Omental fat pad (tissue), 4 donors: ENCODE data around the gene ISCA2. TPM values are rescaled to one million over a fixed set of nuclear protein-coding genes. Genes with fewer than 3 reads are reported as not detected.

Source experiments
- ATAC-seq: fragments of 150-250 bp; one replicate; pipeline ENCODE4 v1.9.1; 2016; ENCODE audit warnings: mild to moderate bottlenecking, moderate library complexity; ENCODE audit not compliant: low FRiP score
- DNase-seq: peaks from one replicate; pipeline ENCODE4 v3.0.0-alpha.2; 2019; ENCODE audit warnings: low spot score
- CTCF ChIP-seq, 3 donors: fragments of 450-650 bp; IDR thresholded peaks; one replicate each; pipeline ENCODE4 v1.5.1; 2016 to 2017; ENCODE audit warnings: antibody characterized with exemption in 3 of 3, mild to moderate bottlenecking in 3 of 3, moderate library complexity in 2 of 3
- total RNA-seq, 4 donors: library from RNA; depleted of rRNA; stranded (reverse); fragments of >200 nt; gene quantifications; one replicate each; pipeline ENCODE4 v1.1.0, GENCODE V29; 2016

ISCA2 gene
- total RNA-seq, 4 donors from 2014 or later, result 7.0 to 11.2 (median 9.2) TPM

- no peak for TF ChIP-seq CTCF (IDR thresholded peaks at IDR 0.05)
- ATAC-seq (no peak), DNase-seq (no peak)
Measured at GRCh38 chr14:74474376-74474775, 19.2 kb upstream of the ISCA2 start.

GRCh38 chr14:74475678-74476077 is 17.9 kb upstream of the ISCA2 start:
- TF ChIP-seq CTCF (IDR thresholded peaks at IDR 0.05), result no peak
- ATAC-seq, result peak; percentile 69

GRCh38 chr14:74476107-74476506 is 17.5 kb upstream of the ISCA2 start:
- no peak for ATAC-seq
- no peak for DNase-seq
- TF ChIP-seq CTCF (IDR thresholded peaks at IDR 0.05), result no peak

More at GRCh38 chr14:74475678-74476077, 17.9 kb upstream of the ISCA2 start:
- DNase-seq, result no peak

- no peak for TF ChIP-seq CTCF (IDR thresholded peaks at IDR 0.05)
- DNase-seq, result no peak
- ATAC-seq, result no peak
Measured at GRCh38 chr14:74476607-74477006, 17.0 kb upstream of the ISCA2 start.

- TF ChIP-seq CTCF (IDR thresholded peaks at IDR 0.05), result no peak
- ATAC-seq, result no peak
- DNase-seq, result no peak
Measured at GRCh38 chr14:74478996-74479635, 14.4 kb upstream of the ISCA2 start.

- DNase-seq, result no peak
- TF ChIP-seq CTCF (IDR thresholded peaks at IDR 0.05), result no peak
Measured at GRCh38 chr14:74480046-74480445, 13.5 kb upstream of the ISCA2 start.

GRCh38 chr14:74482571-74482970 is 11.0 kb upstream of the ISCA2 start:
- no peak for ATAC-seq
- TF ChIP-seq CTCF (IDR thresholded peaks at IDR 0.05), result no peak
- no peak for DNase-seq

More at GRCh38 chr14:74480046-74480445, 13.5 kb upstream of the ISCA2 start:
- no peak for ATAC-seq
